Stimulated activated memory B cell treated with anti-CD40 and anti-IgM and Interleukin-4, amounts not matched to agents 10 μg/mL and 1 μg/mL and 100 μg/mL, for 72 hours (primary cell): ENCODE measurements around the gene TCTN1.
"Not testable (repeated sequence)": the region's sequence is repeated elsewhere in the genome, so short reads cannot be mapped to it uniquely, and the experiment has no call there.

Experiments used
- ATAC-seq: fragments of 150-1000 bp; cut with Tn5 transposase; 2 replicates; pipeline ENCODE4 v1.10.0; 2021
- H3K27ac Mint-ChIP-seq: one replicate; pipeline ENCODE4 v1.8.0; 2022; ENCODE audit warnings: mild to moderate bottlenecking, mixed read lengths
- H3K27me3 Mint-ChIP-seq: one replicate; pipeline ENCODE4 v1.8.0; 2022; ENCODE audit warnings: mixed read lengths
- H3K36me3 Mint-ChIP-seq: one replicate; pipeline ENCODE4 v1.8.0; 2022; ENCODE audit warnings: mixed read lengths
- H3K4me1 Mint-ChIP-seq: one replicate; pipeline ENCODE4 v1.8.0; 2022; ENCODE audit warnings: mixed read lengths
- H3K4me3 Mint-ChIP-seq: one replicate; pipeline ENCODE4 v1.8.0; 2022; ENCODE audit warnings: mild to moderate bottlenecking, moderate library complexity, mixed read lengths
- H3K9me3 Mint-ChIP-seq: one replicate; pipeline ENCODE4 v1.8.0; 2022; ENCODE audit warnings: mixed read lengths

TCTN1 gene

GRCh38 chr12:110613771-110614684, at the start of gene TCTN1:
TCTN1 (plus strand) TSS chr12:110614129; CDS start chr12:110614183, 54 bp downstream.
- H3K27ac Mint-ChIP-seq = peak within 1 kb of the TSS; percentile 93
- H3K27me3 Mint-ChIP-seq = no peaks in the 10 kb centered on the region

GRCh38 chr12:110564471-110564991, 49.4 kb upstream of the TCTN1 start:
- peak overlapping the region; percentile 96 for H3K27ac Mint-ChIP-seq
- peaks cover 9% of the 10 kb centered on the region for H3K9me3 Mint-ChIP-seq
- peaks cover 84% of the 10 kb centered on the region for H3K4me1 Mint-ChIP-seq
- ATAC-seq = no peak
- H3K4me3 Mint-ChIP-seq = no peak overlapping the region
- H3K27me3 Mint-ChIP-seq = no peaks in the 10 kb centered on the region
- peaks cover 19% of the 10 kb centered on the region for H3K36me3 Mint-ChIP-seq

More at GRCh38 chr12:110613771-110614684, at the start of gene TCTN1:
- peak; percentile 99 for ATAC-seq
- peak within 1 kb of the TSS; percentile 89 for H3K4me3 Mint-ChIP-seq
- no peaks in the 10 kb centered on the region for H3K36me3 Mint-ChIP-seq
- H3K4me1 Mint-ChIP-seq = peaks cover 43% of the 10 kb centered on the region
- no peaks in the 10 kb centered on the region for H3K9me3 Mint-ChIP-seq

- Mint-ChIP-seq H3K4me1 (peaks cover 71% of the 10 kb centered on the region), H3K4me3 (no peak overlapping the region), H3K36me3 (peaks cover 30% of the 10 kb centered on the region), H3K9me3 (peaks cover 14% of the 10 kb centered on the region), H3K27ac (peak overlapping the region; percentile 96), H3K27me3 (no peaks in the 10 kb centered on the region)
- no peak for ATAC-seq
These were observed 47.7 kb upstream of the TCTN1 start for GRCh38 chr12:110565894-110566871.

- peaks cover 63% of the 10 kb centered on the region for H3K4me1 Mint-ChIP-seq
- no peak overlapping the region for H3K4me3 Mint-ChIP-seq
These were observed 46.9 kb upstream of the TCTN1 start for GRCh38 chr12:110566993-110567392.

GRCh38 chr12:110568752-110569151, 45.2 kb upstream of the TCTN1 start:
- no peak overlapping the region for H3K27ac Mint-ChIP-seq
- no peaks in the 10 kb centered on the region for H3K27me3 Mint-ChIP-seq
- H3K36me3 Mint-ChIP-seq = peaks cover 30% of the 10 kb centered on the region
- ATAC-seq = no peak
- no peak overlapping the region for H3K4me3 Mint-ChIP-seq
- peaks cover 47% of the 10 kb centered on the region for H3K4me1 Mint-ChIP-seq
- peaks cover 14% of the 10 kb centered on the region for H3K9me3 Mint-ChIP-seq

More at GRCh38 chr12:110566993-110567392, 46.9 kb upstream of the TCTN1 start:
- H3K27me3 Mint-ChIP-seq = no peaks in the 10 kb centered on the region
- no peak for ATAC-seq
- peaks cover 30% of the 10 kb centered on the region for H3K36me3 Mint-ChIP-seq
- H3K27ac Mint-ChIP-seq = peak overlapping the region; percentile 96
- peaks cover 14% of the 10 kb centered on the region for H3K9me3 Mint-ChIP-seq

GRCh38 chr12:110569838-110570237, 44.1 kb upstream of the TCTN1 start:
- not testable (repeated sequence) for ATAC-seq, H3K27ac Mint-ChIP-seq, H3K27me3 Mint-ChIP-seq, H3K4me3 Mint-ChIP-seq
- peaks cover 14% of the 10 kb centered on the region for H3K9me3 Mint-ChIP-seq
- H3K36me3 Mint-ChIP-seq = peaks cover 30% of the 10 kb centered on the region
- peaks cover 37% of the 10 kb centered on the region for H3K4me1 Mint-ChIP-seq

- peaks cover 14% of the 10 kb centered on the region for H3K9me3 Mint-ChIP-seq
- H3K27me3 Mint-ChIP-seq, H3K4me3 Mint-ChIP-seq, ATAC-seq, H3K27ac Mint-ChIP-seq: not testable (repeated sequence)
- peaks cover 36% of the 10 kb centered on the region for H3K4me1 Mint-ChIP-seq
- H3K36me3 Mint-ChIP-seq = peaks cover 30% of the 10 kb centered on the region
These were observed 43.1 kb upstream of the TCTN1 start for GRCh38 chr12:110570798-110571197.

- Mint-ChIP-seq H3K9me3 (peaks cover 5% of the 10 kb centered on the region), H3K4me1 (peaks cover 38% of the 10 kb centered on the region), H3K27ac (no peak overlapping the region), H3K4me3 (no peak overlapping the region), H3K27me3 (no peaks in the 10 kb centered on the region), H3K36me3 (peaks cover 15% of the 10 kb centered on the region)
- ATAC-seq = no peak
These were observed 39.9 kb upstream of the TCTN1 start for GRCh38 chr12:110574044-110574443.

GRCh38 chr12:110574717-110575230, 39.2 kb upstream of the TCTN1 start:
- H3K27ac Mint-ChIP-seq = peak overlapping the region; percentile 40
- not testable (repeated sequence) for H3K27me3 Mint-ChIP-seq, H3K4me3 Mint-ChIP-seq, ATAC-seq, H3K9me3 Mint-ChIP-seq
- H3K36me3 Mint-ChIP-seq = peaks cover 13% of the 10 kb centered on the region
- peaks cover 46% of the 10 kb centered on the region for H3K4me1 Mint-ChIP-seq

- peaks cover 10% of the 10 kb centered on the region for H3K36me3 Mint-ChIP-seq
- H3K9me3 Mint-ChIP-seq = peaks cover 3% of the 10 kb centered on the region
- H3K4me1 Mint-ChIP-seq = peaks cover 50% of the 10 kb centered on the region
- peak overlapping the region; percentile 40 for H3K27ac Mint-ChIP-seq
- H3K27me3 Mint-ChIP-seq = no peaks in the 10 kb centered on the region
- ATAC-seq = peak; percentile 17
- H3K4me3 Mint-ChIP-seq = no peak overlapping the region
These were observed 38.6 kb upstream of the TCTN1 start for GRCh38 chr12:110575326-110575725.

- H3K9me3 Mint-ChIP-seq = no peaks in the 10 kb centered on the region
- H3K27me3 Mint-ChIP-seq = no peaks in the 10 kb centered on the region
- no peak for ATAC-seq
- H3K4me3 Mint-ChIP-seq = no peak overlapping the region
- H3K36me3 Mint-ChIP-seq = peaks cover 5% of the 10 kb centered on the region
- H3K27ac Mint-ChIP-seq = peak overlapping the region; percentile 95
- peaks cover 62% of the 10 kb centered on the region for H3K4me1 Mint-ChIP-seq
These were observed 37.4 kb upstream of the TCTN1 start for GRCh38 chr12:110576504-110576903.

- Mint-ChIP-seq H3K27me3 (no peaks in the 10 kb centered on the region), H3K9me3 (no peaks in the 10 kb centered on the region), H3K4me3 (peak overlapping the region; percentile 91), H3K27ac (peak overlapping the region; percentile 95), H3K4me1 (peaks cover 66% of the 10 kb centered on the region), H3K36me3 (peaks cover 5% of the 10 kb centered on the region)
- peak; percentile 72 for ATAC-seq
These were observed 35.9 kb upstream of the TCTN1 start for GRCh38 chr12:110577864-110578693.

- H3K4me3 Mint-ChIP-seq = peak overlapping the region; percentile 91
- H3K27ac Mint-ChIP-seq = peak overlapping the region; percentile 95
- H3K36me3 Mint-ChIP-seq = peaks cover 5% of the 10 kb centered on the region
- H3K9me3 Mint-ChIP-seq = no peaks in the 10 kb centered on the region
- H3K27me3 Mint-ChIP-seq = no peaks in the 10 kb centered on the region
- peaks cover 74% of the 10 kb centered on the region for H3K4me1 Mint-ChIP-seq
- ATAC-seq = no peak
These were observed 35.0 kb upstream of the TCTN1 start for GRCh38 chr12:110578694-110579534.
